GM18502 (cell line): Measurements from ENCODE around the gene CYB561A3.
"Not testable (repeated sequence)": the region's sequence is repeated elsewhere in the genome, so short reads cannot be mapped to it uniquely, and the experiment has no call there.

Experiments used
- ATAC-seq: cut with Tn5 transposase; IDR thresholded peaks from one replicate; pipeline ENCODE4 v1.9.1; 2021; ENCODE audit warnings: mild to moderate bottlenecking; ENCODE audit not compliant: unreplicated experiment, poor library complexity

The CYB561A3 gene, protein sequence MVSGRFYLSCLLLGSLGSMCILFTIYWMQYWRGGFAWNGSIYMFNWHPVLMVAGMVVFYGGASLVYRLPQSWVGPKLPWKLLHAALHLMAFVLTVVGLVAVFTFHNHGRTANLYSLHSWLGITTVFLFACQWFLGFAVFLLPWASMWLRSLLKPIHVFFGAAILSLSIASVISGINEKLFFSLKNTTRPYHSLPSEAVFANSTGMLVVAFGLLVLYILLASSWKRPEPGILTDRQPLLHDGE

DNA sequence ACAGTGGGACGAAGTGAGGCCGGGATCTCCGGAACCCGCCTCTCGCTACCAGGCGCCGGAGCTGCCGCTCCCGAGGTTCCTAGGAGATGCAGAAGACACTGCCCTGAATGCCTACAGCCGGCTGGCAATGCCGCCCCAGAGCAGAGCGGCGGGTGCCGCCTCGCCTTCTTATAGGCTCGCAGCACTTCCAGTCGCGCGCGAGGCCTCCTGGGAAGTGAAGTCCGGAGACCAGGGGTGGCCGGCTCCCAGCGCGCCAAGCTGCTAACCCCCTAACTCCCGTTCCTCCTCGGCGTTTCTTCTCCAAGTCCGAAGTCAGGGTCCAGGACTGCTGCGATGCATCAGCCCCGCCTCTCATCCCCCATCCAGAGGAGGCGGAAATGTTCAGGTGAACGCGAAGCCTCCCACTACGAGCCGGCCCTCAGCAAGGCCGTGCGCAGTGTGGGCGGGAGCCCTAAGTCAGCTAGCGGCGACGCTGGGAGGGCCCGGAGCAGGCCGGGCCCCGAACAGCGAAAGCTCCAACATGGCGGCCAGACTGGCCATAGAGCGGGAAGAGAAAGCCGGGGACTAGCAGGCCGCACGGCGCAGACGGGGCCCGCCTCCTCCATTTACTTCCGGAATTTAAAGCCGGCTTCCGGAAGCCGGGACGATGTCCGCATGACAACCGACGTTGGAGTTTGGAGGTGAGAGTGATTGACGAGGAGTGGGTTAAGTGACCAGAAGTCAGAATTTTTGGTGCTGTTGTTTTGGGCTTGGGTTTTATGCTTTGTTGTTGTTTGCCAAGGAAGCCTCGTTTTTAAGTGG is at the start of gene CYB561A3, which contains the start of gene TMEM138:
Gene CYB561A3, minus strand, starts transcription at position 142 of the 801 bp plus-strand sequence. CDS start 5,169 bp downstream, outside the sequence.
Gene TMEM138, plus strand, starts transcription at position 634 of the 801 bp plus-strand sequence. CDS start 2,017 bp downstream, outside the sequence.
- ATAC-seq = peak; percentile 83

DNA sequence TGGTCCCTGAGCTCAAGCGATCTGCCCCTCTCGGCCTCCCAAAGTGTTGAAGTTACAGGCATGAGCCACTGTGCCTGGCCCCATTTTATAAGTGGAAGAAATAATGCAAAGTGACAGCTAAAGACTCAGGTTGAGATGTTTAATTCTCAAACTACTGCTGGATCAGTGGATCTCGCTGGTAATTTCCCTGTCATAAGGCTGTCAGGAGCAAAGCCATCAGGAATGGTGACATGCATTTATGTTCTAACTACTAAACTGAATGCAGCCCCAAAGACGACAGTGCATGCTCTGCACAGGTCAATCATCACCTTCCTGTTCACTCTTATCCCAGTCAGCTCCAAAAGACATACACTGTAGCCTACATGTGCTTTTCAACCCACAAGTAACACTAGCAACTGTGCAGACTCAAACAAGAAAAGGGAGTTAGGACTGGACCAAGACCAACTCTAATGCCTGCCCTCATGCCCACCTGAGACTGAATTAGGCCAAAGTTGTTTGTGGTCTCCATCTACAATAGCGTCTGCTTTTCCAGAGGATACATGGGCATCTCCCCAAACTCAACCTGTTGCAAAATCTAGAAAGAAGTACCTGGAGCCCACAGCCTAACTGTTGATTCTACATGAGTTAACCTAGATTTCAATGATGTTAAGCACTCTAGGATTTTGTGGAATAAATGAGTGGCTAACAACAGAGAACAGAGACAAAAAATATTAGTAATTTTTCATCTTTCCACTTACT is 45.5 kb upstream of the CYB561A3 start:
- no peak for ATAC-seq

DNA sequence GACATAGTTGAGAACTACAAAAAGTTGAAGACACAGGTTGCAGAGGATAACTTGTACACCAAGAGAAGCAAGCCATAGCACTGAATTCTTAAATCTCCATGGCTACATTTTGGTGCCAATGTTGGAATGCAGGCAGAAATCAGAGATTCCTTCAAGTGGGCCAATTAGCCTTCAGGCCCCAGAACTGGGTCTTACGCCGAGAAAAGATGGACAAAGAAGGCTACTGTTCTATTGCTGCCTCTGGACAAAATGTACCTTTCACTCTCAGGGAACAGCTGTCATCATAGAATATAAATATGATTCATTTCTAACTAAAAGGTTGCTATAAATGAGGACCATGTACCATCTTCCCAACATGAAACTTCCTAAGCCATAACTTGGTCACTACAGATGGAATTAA is 44.4 kb upstream of the CYB561A3 start:
- no peak for ATAC-seq

DNA sequence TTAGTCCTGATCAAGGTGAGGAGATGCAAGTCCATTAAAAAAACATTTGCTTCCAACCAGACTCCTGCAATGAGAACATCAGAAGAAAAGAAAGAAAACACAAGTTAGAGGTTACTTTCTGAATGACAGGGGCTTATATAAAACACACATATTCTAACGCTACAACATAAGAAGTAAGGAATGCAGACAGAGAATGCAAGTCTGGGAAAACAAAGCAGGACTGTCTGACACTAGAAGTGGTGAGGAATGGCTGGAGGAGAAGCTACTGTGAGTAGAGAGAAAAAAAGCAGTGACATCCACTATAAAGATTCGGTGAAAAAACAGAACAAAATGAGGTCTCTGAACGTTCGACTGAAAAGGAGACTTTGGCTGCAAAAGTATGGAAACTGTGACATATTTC is 43.0 kb upstream of the CYB561A3 start:
- ATAC-seq = no peak

DNA sequence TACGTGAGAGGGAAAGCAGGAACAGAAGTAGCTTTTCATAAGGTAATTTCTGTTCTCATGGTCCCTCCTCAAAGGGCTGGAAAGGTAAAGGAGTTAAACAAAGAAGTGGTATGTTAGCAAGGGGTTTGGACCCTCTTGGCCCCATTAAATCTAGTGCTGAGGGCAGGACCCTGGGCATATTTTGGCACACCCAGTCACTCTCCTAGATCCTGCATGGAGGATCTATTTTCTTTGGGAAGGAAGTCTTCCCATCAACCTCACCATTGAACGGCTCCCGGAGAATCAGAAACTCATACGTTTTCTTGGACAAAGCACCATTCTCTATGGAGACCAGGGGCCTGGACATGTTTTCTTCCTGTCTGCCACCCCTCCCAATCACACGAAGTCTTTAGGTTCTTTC is 42.4 kb upstream of the CYB561A3 start:
- ATAC-seq = no peak

DNA sequence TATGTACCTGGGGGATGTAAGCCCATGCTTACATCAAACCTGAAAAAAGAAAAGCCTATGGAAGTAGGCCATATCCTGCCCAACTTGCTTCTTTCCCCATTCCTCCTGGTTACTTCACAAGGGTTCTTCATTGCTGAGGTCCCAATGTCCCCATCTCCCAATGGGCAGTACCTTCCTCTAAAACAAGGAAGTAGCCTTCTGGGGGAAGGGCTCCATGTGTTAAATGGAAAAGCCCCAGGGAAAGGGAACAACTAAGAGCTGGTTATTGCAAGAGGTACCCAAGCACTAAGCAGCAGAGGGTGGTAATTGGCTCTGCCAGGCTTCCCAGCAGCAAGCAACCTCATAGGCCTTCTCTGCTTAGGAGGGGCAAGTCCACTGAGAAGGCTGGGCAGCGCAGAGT is 42.0 kb upstream of the CYB561A3 start:
- no peak for ATAC-seq

DNA sequence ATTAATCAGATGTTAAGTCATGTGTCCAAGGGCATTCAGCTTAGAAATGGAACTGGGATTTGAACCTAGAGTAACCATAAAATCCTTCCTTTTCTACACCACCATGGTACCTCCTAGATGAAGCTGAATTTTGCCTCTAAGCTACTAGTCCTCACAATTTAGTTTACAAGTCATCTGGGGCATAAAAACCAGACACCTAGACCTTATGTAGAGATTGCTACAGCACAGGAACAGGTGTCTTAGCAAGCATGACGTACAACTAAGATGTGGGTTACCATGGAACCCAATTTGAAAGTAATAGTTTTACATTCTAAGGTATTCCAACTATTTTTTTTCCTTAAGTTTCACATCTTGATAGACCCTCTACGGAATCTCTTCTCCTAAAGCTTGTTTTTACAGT is 39.9 kb upstream of the CYB561A3 start:
- no peak for ATAC-seq

DNA sequence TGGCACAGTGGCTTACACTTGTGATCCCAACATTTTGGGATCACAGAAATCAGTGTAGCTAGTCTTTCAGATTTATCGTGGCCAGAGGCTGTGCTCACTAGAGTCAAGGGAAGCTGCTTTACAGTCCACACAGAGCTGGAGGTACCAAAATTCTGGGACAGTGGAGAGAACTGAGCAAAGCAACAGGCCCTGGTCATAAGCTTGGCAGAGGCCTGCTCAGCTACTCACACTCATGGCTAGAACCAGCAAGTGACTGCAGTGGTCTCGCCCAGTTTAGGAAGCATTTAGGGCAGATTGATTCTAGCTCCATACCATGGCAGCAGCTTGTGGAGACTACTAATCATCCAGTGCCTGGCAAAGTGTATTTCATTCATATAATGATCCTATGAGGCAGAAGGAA is 39.5 kb upstream of the CYB561A3 start:
- ATAC-seq = no peak

DNA sequence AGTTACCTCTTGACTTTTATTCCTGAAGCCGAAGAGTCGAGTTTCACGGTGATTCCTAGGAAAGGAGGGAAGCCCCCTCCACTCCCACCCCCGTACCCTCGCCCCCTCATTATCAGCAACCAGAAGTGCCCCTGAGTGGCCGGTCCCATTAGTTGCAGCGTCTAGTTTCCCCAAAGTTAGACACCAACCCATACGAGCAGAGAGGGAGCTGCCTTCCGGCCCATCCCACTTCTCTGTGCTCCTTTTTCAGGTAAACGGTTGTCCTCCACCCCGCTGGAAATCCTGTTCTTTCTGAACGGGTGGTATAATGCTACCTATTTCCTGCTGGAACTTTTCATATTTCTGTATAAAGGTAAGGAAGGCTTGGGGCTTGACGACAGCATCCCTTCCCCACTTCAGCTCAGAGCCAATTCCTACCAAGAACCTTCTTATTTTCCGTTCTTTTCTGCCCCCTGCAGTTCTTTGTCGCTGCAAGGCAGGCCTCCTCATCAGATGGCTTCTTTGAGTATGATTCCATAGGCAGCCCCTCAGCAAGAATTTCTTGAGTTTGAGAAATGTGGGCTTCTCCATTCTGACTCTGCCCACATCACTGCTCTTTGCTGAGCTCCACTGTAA is 31.4 kb upstream of the CYB561A3 start:
- ATAC-seq = peak; percentile 16

DNA sequence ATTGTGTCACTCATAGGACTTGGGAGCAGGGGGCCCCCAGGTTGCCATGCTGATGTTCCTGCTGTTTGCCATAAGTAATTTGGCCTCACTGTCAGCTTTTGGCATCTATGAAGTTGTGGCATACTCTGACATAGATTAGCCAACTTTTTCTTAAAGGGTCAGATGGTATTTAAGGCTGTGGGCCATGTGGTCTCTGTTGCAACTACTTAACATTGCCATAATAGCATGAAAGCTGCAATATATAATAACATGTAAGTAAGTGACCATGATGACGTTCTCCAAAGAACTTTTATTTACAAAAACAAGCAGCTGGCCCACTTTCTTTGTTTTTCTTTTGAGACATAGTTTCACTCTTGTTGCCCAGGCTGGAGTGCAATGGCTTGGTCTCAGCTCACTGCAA is 28.5 kb upstream of the CYB561A3 start:
- ATAC-seq = no peak

DNA sequence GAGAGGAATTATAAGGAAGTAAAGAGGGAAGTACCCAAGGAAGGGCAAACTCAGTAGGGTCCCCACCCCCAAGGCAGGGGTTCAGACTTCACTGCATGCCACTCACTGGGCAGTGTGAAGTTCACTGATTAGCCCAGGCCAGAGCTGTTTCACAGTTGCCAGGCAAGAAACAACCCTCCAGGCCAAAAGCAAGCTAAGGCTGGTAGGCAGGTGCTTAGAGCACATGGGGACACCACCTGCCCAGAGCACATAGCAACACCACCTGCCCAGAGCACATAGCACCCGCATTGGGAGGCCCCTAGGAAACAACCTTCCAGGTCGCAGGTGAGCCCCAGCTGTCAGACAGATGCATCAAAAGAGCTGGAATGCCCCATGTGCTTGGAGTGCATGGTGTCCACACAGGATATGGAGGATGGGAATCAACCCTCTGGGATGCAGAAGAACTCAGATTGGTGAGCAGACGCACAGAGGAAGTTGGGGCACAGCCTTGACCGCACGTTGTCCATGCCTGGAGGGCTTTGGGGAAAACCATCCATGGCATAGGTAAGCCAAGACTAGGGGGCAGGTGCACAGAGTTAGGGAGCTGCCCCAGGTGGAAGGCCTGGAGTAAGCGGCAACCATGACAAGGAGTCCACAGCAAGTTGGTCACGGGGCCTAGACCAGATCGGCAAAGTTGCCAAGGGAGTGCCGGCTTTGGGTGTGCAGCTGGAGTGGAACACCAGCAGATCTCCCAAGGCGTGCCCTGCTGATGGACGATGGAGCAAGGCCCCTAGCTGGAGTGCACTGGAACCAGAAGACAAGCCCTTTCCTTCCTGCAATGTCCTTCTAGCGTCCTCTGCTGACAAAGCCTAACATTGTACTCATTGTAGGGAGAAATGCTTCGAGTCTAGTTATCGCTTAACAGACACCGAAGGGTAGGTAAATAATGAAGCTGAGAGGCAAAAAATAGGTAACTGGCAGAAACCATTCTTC is 22.9 kb upstream of the CYB561A3 start:
- no peak for ATAC-seq

DNA sequence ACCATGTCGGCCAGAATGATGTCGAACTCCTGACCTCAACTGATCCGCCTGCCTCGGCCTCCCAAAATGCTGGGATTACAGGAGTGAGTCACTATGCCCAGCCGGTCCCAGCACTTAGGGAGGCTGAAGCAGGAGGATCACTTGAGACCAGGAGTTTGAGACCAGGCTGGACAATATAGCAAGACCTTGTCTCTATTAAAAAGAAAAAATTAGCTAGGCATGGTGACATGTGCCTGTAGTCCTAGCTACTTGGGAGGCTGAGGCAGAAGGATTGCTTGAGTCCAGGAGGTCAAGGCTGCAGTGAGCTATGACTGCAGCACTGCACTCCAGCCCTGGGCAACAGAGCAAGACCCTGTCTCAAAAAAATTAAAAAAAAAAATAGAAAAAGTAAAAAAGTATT is 22.2 kb upstream of the CYB561A3 start:
- ATAC-seq = not testable (repeated sequence)

DNA sequence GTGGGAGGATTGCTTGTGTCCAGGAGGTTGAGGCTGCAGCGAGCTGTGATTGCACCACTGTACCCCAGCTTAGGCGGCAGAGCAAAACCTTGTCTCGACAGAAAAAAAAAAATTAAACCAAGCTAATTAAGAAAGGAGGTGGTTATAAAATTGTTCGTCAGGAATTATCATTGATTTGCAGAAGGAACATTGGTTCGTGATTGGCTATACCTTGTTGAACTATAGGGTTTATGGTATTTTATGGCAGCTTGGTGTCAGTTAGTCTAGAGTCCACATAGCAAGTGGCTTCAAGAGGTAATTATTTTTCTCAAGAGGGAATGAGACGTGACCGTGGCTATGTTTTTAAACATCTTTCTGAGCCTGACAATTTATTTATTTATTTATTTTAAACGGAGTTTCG is 19.2 kb upstream of the CYB561A3 start:
- no peak for ATAC-seq

DNA sequence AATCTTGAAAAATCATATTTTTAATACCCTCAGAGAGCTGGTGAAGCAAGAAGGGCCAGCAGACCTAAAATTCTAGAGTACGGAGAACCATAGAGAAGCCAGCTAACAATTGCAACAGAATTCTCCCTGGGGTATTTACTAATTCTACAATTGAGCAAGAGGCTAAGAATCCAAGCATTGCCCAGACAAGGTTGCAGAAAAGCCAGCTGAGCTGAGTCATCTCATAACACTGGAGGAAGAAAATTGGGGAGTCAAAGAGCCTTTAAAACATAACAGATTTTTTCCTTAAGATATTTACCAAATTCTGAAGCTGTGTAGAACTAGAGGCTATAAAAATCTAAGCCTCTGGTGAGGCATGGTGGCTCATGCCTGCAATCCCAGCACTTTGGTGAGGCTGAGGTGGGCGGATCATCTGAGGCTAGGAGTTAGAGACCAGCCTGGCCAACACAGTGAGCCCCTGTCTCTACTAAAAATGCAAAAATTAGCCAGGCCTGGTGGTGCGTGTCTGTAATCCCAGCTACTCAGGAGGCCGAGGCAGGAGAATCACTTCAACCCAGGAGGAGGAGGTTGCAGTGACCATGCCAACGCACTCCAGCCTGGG is 17.1 kb upstream of the CYB561A3 start:
- ATAC-seq = no peak

DNA sequence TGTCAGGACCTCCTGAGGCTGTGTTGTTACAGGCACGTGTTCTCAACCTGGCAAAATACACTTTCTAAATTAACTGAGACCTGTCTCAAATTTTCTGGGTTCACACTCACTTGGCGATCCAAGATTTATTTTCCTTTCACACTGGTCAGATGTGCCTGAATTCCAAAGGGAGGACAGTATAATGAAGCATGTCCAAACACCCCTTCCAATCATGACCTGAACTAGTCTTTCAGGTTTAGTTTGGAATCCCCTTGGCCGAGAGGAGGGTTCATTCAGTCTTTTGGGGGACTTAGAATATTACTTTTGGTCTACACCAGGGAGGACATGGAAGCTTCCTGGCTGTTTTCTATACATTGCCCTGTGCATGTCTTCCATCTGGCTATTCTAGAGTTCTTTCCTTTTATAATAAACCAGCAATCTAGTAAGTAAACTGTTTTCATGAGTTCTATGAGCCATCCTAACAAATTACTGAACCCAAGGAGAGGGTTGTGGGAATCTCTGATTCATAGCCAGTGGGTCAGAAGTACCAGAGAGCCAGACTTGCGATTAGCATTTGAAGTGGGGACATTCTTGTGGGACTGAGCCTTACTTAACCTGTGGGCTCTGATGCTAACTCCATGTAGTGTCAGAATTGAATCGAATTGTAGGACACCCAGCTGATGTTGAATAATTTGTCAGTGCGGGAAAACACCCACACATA is 15.9 kb upstream of the CYB561A3 start:
- ATAC-seq = no peak

DNA sequence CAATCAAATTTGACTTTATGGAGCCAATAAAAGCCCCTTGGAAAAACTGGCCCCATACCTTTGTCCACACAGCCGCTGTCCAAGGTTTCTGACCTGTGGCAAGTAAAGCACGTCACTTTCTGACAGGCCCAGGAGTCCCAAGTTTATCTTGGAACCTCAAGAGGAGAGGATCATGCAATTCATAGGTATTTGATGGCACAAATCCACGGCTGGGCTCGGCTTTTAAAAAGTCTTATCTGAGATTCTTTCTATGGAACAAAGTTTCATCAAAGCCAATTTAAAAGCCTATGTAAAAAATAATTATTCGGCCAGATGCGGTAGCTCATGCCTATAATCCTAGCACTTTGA is 14.1 kb upstream of the CYB561A3 start:
- ATAC-seq = no peak

DNA sequence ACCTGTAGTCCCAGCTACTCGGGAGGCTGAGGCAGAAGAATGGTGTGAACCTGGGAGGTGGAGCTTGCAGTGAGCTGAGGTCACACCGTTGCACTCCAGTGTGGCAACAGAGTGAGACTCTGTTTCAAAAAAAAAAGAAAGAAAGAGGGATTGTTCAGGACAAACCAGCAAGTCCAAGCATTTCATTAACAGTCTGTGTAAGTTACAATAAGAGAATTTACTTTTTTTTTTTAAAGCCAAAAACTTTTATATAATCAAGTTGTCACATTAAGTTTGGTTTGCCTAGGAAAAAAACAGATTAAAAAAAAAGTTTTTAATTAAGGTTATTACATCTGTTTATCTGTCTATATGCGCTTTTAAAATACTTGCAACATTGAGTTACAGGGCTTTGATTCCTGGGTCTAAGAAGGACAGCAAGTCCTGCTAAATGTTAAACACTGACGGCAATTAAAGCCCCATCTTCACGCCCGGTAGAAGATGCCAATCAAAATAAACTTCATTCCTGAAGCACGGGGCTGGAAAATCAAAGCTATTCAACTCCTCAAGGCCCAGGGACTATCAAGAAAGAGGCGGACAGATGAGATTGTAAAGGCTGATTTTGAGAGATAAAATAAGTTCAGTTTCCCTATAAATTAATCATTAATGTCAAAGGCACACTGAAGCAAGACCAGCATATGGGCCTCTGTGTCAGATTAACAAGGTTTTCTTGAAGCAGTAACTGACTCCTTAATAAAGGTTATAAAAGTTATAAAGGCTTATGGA is 11.2 kb upstream of the CYB561A3 start:
- no peak for ATAC-seq
